Measurements from ENCODE around the gene UNC5B.

- TF ChIP-seq POLR2A (IDR thresholded peaks at IDR 0.05; ENCODE audit: low read length), result no peak
- no peak for TF ChIP-seq GATA1 (IDR thresholded peaks at IDR 0.05; ENCODE audit: low read depth, low read length)
Measured at GRCh38 chr10:71278691-71279588, 66.6 kb downstream of the UNC5B start.
